AG04449 (cell line): ENCODE measurements around the gene GMDS.

Experiments used
- CTCF ChIA-PET: fragments of 350-600 bp; formaldehyde crosslinking; extraction: SDS; loops from one replicate; lab custom pipeline; 2021; ENCODE audit warnings: antibody characterized with exemption; lab: Yijun Ruan, JAX
- POLR2A ChIA-PET: fragments of 400-600, 350-600 bp; formaldehyde crosslinking; extraction: SDS; loops from one replicate; lab custom pipeline; 2020; ENCODE audit warnings: antibody characterized with exemption, inconsistent platforms; lab: Yijun Ruan, JAX
- DNase-seq: peaks from one replicate; pipeline ENCODE4 v3.0.0-alpha.2; 2010; ENCODE audit warnings: low read depth, low spot score
- H3K4me3 ChIP-seq: 2 replicates; pipeline ENCODE4 v1.5.1; 2011; ENCODE audit warnings: low read depth, mild to moderate bottlenecking, control low read depth, low read length
- TF ChIP-seq, protein P1 (sequence below): IDR thresholded peaks from one replicate; pipeline ENCODE4 v1.5.1; 2011; ENCODE audit warnings: mild to moderate bottlenecking, moderate library complexity, low read length, control low read depth, inconsistent platforms; ENCODE audit not compliant: insufficient read depth; ENCODE audit errors: missing control alignments

The GMDS gene

DNA sequence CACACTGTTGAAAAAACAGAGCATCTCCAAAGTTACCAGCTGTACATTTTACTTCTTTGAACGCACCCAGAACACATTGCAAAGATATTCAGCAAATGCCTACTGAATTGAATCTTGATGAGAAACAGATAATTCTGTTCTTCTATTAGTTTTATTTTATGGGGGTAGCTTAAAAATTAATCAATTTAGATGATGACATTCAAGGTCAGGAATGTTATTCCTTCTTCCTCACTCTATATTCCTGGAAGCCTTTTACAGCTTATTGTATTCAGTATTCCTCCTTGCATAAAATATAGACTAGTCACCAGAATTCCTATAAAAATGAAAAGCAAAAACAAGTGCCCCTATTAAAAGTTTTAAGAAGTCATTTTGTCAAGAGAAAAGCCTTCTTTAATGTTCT, 21.4 kb upstream of the GMDS start:
- ChIA-PET POLR2A (interaction anchor here (0.7 kb wide), 1 partner anchor 265 kb away, joined by 4 read pairs; no protein-coding TSS in a partner anchor), CTCF (interaction anchor here (0.8 to 1.0 kb wide), 2 partner anchors 30 to 165 kb away, joined by 3 read pairs; no protein-coding TSS in a partner anchor)
- TF ChIP-seq, protein P1, sequence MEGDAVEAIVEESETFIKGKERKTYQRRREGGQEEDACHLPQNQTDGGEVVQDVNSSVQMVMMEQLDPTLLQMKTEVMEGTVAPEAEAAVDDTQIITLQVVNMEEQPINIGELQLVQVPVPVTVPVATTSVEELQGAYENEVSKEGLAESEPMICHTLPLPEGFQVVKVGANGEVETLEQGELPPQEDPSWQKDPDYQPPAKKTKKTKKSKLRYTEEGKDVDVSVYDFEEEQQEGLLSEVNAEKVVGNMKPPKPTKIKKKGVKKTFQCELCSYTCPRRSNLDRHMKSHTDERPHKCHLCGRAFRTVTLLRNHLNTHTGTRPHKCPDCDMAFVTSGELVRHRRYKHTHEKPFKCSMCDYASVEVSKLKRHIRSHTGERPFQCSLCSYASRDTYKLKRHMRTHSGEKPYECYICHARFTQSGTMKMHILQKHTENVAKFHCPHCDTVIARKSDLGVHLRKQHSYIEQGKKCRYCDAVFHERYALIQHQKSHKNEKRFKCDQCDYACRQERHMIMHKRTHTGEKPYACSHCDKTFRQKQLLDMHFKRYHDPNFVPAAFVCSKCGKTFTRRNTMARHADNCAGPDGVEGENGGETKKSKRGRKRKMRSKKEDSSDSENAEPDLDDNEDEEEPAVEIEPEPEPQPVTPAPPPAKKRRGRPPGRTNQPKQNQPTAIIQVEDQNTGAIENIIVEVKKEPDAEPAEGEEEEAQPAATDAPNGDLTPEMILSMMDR, result no peak
- no peak for DNase-seq
- H3K4me3 ChIP-seq, result no peak overlapping the region

DNA sequence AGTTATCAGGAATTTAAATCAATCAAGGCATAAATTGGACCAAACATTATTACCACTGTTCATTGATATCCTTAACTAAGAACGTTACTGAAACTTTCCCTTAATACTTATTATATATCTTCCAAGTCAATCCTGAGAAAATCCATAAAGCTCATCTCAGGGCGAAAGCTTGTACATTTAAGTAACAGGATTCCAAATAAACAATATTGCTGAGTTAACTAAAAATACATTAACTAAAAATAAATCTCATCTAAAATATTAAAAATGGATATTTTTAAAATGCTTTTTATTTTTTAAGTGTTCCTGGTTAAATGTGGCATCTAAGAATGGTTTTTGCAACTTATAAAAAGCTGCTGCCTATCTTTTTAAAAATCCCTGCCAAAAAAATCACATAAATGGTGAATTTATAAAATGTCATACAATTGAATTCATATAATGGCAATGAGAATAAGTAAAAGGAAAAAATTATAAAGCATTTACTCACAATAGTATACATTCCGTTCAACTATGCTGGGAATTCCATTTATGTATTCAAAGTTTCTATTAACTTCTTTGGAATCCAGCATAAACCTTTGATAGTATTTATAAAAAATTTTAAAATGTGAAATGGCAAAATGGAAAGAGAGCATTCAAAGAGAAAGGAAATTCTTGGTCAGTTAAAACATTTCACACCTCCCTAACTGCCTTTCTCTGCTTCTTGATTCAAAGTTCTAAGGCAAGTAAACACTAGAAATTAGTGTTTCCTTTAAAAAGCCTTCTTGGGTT, 20.8 kb upstream of the GMDS start:
- peak; percentile 26 for DNase-seq
- ChIA-PET POLR2A (interaction anchor here (0.7 kb wide), 1 partner anchor 266 kb away, joined by 4 read pairs; no protein-coding TSS in a partner anchor), CTCF (interaction anchor here (0.8 to 1.0 kb wide), 2 partner anchors 29 to 166 kb away, joined by 3 read pairs; no protein-coding TSS in a partner anchor)
- no peak overlapping the region for H3K4me3 ChIP-seq
- TF ChIP-seq, protein P1, result no peak

DNA sequence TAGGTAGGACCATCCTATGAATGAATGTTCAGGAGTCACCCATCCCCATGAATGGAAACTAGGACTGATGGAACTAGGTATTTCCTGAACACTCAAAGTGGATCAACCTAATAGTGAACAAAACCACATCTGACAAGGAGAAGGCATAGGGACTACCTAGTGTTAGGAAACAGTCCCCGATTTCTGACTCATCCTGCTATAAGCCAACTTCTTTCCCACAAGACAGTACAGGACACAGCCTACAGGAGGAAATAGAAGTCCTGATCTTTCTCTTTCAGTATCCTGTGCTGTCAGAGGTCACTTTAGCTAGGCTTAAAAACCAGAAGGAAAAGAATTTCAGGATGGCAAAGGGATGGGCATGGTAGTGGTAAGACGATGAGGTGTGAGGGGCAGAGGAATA, 19.5 kb upstream of the GMDS start:
- ChIA-PET POLR2A (no interaction called here), CTCF (no interaction called here)
- DNase-seq, result no peak
- no peak overlapping the region for H3K4me3 ChIP-seq
- TF ChIP-seq, protein P1, result no peak

DNA sequence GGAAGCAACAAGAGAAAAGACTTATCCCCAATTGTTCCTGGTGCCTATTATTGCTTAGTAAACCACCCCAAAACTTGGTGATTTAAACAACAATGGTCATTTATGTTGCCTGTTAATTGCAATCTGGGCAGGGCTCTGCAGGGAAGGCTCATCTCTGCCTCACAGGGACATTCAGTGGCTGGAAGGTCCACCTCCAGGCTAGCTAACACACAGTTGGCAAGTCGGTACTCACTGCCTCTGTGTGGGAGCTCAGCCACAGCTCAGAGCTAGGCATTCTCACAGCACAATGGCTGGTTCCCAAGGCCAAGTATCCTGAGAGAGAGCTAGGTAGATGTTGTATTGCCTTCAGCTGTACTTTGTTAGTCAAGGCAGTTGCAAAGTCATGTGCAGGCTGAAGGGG, 18.5 kb upstream of the GMDS start:
- POLR2A ChIA-PET, result no interaction called here
- H3K4me3 ChIP-seq, result no peak overlapping the region
- CTCF ChIA-PET, result no interaction called here
- DNase-seq, result no peak
- TF ChIP-seq, protein P1, result no peak

DNA sequence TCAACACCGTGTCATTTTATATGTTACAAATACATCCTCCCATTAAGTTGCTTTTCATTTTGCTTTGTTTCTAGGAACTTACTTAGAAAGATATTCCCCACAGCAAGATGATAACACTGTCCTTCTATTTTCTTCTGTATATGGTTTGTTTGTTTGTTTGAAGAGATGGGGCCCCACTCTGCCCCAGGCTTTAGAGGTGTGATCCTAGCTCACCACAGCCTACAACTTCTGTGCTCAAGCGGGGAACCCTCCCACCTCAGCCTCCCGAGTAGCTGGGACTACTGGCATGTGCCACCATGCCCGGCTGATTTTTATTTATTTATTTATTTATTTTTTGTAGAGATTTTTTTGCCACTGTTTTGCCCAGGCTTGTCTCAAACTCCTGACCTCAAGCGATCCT, 14.2 kb upstream of the GMDS start:
- ChIA-PET POLR2A (no interaction called here), CTCF (interaction anchor here (0.9 kb wide), 1 partner anchor 12 kb away, joined by 5 read pairs; no protein-coding TSS in a partner anchor)
- TF ChIP-seq, protein P1, result no peak
- H3K4me3 ChIP-seq, result no peak overlapping the region
- DNase-seq, result no peak

DNA sequence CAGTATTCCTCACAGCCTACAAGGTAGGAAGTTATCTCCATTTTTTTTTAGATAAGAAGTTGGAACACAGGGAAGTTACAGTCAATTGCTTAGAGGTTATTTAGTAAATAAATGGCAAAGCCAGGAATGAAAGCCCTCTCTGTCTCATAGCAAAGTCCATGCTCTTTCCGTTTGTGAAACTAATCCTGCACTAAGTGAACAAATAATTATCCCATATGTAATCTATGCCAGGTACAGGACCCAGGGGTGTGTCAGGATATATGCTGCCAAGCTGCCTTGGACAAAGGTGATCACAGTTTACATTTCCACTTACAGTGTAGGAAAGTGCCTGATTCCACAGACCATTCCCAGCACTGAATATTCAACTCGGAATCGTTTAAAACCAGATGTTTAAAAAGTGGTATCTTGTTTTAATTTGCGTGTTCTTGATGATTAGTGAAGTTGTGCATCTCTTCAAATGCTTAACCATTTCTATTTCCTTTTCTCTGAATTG, 13.6 kb upstream of the GMDS start:
- DNase-seq, result no peak
- TF ChIP-seq, protein P1, result no peak
- ChIA-PET POLR2A (no interaction called here), CTCF (no interaction called here)
- H3K4me3 ChIP-seq, result no peak overlapping the region
